Cardiac fibroblast (primary cell): Measurements from ENCODE around the gene MAP4K5.
"Not testable (repeated sequence)": the region's sequence is repeated elsewhere in the genome, so short reads cannot be mapped to it uniquely, and the experiment has no call there.

Source experiments
- DNase-seq, 2 donors: peaks; one replicate each; pipeline versions ENCODE4 v3.0.0 to v3.0.0-alpha.2; 2010; ENCODE audit warnings: low read depth in 2 of 2
- H3K4me3 ChIP-seq, 2 donors: replicated peaks in 1 of 2; 1 replicate in 1 of 2; 2 replicates in 1 of 2; pipeline ENCODE4 v1.5.1; 2011; ENCODE audit warnings: low read depth in 2 of 2, low read length in 2 of 2, mild to moderate bottlenecking in 2 of 2, moderate library complexity in 1 of 2
- CTCF ChIP-seq: IDR thresholded peaks from one replicate; pipeline ENCODE4 v1.5.1; 2011; ENCODE audit warnings: low read depth, mild to moderate bottlenecking, low read length, inconsistent platforms

Gene MAP4K5

GRCh38 chr14:50544911-50545310 lies 12.5 kb upstream of the MAP4K5 start:
- no peak for DNase-seq
- TF ChIP-seq CTCF = no peak
- H3K4me3 ChIP-seq = no peak overlapping the region

- TF ChIP-seq CTCF = peak; percentile 36
- DNase-seq = peak; percentile 66 to 73
Measured at GRCh38 chr14:50542941-50543418, 10.6 kb upstream of the MAP4K5 start.

GRCh38 chr14:50541159-50541567 lies 8.8 kb upstream of the MAP4K5 start:
- DNase-seq = no peak
- no peak for TF ChIP-seq CTCF
- H3K4me3 ChIP-seq = no peak overlapping the region

More at GRCh38 chr14:50542941-50543418, 10.6 kb upstream of the MAP4K5 start:
- no peak overlapping the region for H3K4me3 ChIP-seq

- no peak for TF ChIP-seq CTCF
- H3K4me3 ChIP-seq = no peak overlapping the region
- DNase-seq = no peak
Measured at GRCh38 chr14:50539051-50539450, 6.7 kb upstream of the MAP4K5 start.

GRCh38 chr14:50538034-50538433 lies 5.7 kb upstream of the MAP4K5 start:
- DNase-seq = not testable (repeated sequence)

GRCh38 chr14:50534997-50535396 lies 2.6 kb upstream of the MAP4K5 start:
- DNase-seq = no peak
- H3K4me3 ChIP-seq = no peak overlapping the region
- no peak for TF ChIP-seq CTCF

More at GRCh38 chr14:50538034-50538433, 5.7 kb upstream of the MAP4K5 start:
- not testable (repeated sequence) for H3K4me3 ChIP-seq

- H3K4me3 ChIP-seq = no peak overlapping the region
- DNase-seq = no peak
- no peak for TF ChIP-seq CTCF
Measured at GRCh38 chr14:50534416-50534815, 2.0 kb upstream of the MAP4K5 start.
